ENCODE measurements around the gene FOXL1.
A peak's percentile ranks its signal among the peaks of the same experiment; 100 is the strongest.

- TF ChIP-seq CTCF (IDR thresholded peaks at IDR 0.05) (peak; percentile 100), ZFX (IDR thresholded peaks at IDR 0.05; ENCODE audit: borderline replicate concordance) (no peak)
These were observed 14.6 kb upstream of the FOXL1 start for GRCh38 chr16:86563469-86564345.
